C4-2B (cell line): ENCODE data around the gene DNAH14.

Source experiments
- ZFX ChIP-seq: fragments of 450-650 bp; IDR thresholded peaks from 2 replicates; pipeline ENCODE4 v1.6.1; 2017
- TF ChIP-seq, protein P1 (sequence below): fragments of 450-650 bp; conservative IDR thresholded peaks from 2 replicates; pipeline ENCODE4 v1.5.1; 2017; ENCODE audit warnings: mild to moderate bottlenecking

DNA sequence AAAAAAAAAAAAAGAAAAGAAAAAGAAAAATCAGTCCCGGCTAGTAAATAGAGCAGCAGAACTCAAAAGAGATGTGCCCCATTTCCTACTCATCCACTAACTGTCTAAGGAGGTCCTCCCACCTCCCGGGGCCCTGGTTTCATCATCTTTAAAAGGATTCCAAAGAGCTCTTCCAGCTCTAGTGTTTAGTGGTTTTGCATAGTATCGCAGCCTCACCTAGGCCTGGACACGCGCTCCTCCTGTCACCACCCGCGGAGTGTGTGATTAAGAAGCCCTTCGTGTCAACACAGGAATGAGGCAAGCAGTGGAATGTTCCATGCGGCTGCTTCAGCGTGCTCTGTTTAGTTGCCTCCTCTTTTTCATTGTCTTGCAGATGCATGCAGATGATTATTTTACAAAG is 449.4 kb downstream of the DNAH14 start:
- TF ChIP-seq, protein P1, sequence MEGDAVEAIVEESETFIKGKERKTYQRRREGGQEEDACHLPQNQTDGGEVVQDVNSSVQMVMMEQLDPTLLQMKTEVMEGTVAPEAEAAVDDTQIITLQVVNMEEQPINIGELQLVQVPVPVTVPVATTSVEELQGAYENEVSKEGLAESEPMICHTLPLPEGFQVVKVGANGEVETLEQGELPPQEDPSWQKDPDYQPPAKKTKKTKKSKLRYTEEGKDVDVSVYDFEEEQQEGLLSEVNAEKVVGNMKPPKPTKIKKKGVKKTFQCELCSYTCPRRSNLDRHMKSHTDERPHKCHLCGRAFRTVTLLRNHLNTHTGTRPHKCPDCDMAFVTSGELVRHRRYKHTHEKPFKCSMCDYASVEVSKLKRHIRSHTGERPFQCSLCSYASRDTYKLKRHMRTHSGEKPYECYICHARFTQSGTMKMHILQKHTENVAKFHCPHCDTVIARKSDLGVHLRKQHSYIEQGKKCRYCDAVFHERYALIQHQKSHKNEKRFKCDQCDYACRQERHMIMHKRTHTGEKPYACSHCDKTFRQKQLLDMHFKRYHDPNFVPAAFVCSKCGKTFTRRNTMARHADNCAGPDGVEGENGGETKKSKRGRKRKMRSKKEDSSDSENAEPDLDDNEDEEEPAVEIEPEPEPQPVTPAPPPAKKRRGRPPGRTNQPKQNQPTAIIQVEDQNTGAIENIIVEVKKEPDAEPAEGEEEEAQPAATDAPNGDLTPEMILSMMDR, result no peak
- no peak for TF ChIP-seq ZFX
